ENCODE results near the gene INTS6.

DNA sequence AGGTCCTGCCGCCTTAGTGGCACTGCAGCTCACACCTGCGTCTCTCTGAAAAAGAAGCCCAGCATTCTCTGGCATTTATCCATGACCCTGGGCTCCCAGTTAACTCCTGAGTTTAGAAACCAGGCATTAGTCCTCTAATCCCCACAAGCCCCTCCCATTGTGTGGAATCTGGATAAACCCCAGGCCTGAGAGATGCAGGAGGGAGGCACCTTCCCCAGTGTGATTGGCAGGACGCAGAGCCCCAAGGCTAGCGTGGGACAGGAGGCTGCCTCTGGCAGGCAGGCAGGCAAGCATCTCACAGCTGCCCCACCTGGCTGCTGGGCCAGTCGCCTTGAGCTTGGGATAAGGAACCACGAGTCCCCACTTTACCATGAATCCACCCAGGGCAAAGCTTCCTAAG lies 124.3 kb downstream of the INTS6 start:
- TF ChIP-seq, protein P1, sequence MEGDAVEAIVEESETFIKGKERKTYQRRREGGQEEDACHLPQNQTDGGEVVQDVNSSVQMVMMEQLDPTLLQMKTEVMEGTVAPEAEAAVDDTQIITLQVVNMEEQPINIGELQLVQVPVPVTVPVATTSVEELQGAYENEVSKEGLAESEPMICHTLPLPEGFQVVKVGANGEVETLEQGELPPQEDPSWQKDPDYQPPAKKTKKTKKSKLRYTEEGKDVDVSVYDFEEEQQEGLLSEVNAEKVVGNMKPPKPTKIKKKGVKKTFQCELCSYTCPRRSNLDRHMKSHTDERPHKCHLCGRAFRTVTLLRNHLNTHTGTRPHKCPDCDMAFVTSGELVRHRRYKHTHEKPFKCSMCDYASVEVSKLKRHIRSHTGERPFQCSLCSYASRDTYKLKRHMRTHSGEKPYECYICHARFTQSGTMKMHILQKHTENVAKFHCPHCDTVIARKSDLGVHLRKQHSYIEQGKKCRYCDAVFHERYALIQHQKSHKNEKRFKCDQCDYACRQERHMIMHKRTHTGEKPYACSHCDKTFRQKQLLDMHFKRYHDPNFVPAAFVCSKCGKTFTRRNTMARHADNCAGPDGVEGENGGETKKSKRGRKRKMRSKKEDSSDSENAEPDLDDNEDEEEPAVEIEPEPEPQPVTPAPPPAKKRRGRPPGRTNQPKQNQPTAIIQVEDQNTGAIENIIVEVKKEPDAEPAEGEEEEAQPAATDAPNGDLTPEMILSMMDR (conservative IDR thresholded peaks at IDR 0.05; ENCODE audit: low read length), result no peak
- no peak for TF ChIP-seq EZH2phosphoT487 (IDR thresholded peaks at IDR 0.05; ENCODE audit: borderline replicate concordance, low read depth, low read length)

Measured in OCI-LY7 (cell line).